A673 (cell line): ENCODE measurements around the gene NCKAP5.

Experiments
- CTCF ChIP-seq: fragments of 300-800, 200-600 bp; sonication (generic); conservative IDR thresholded peaks from 2 replicates; pipeline ENCODE4 v1.5.1; 2017; ENCODE audit warnings: low read depth, mild to moderate bottlenecking, antibody characterized with exemption, low read length, moderate library complexity, mixed read lengths
- EZH2 ChIP-seq: fragments of 200-600 bp; sonication (generic); IDR thresholded peaks from 2 replicates; pipeline ENCODE4 v1.6.1; 2017; ENCODE audit warnings: borderline replicate concordance, low read depth, mild to moderate bottlenecking, mixed read lengths, antibody characterized with exemption, low read length; ENCODE audit not compliant: poor library complexity, severe bottlenecking

GRCh38 chr2:132891498-132891897, 676.8 kb downstream of the NCKAP5 start:
- TF ChIP-seq CTCF (no peak), EZH2 (no peak)
